GM12891 (cell line): Measurements from ENCODE around the gene MAPK4.

ENCODE experiments used
- POLR2A ChIP-seq: IDR thresholded peaks from 2 replicates; pipeline ENCODE4 v1.6.1; 2011; ENCODE audit warnings: low read depth, low read length, control low read depth
- POLR2AphosphoS5 ChIP-seq: IDR thresholded peaks from 2 replicates; pipeline ENCODE4 v1.6.1; 2011; ENCODE audit warnings: low read depth, low read length, control low read depth
- POU2F2 ChIP-seq: IDR thresholded peaks from 2 replicates; pipeline ENCODE4 v1.6.1; 2011; ENCODE audit warnings: low read depth, mild to moderate bottlenecking, control low read depth, low read length, moderate library complexity
- TAF1 ChIP-seq: IDR thresholded peaks from 2 replicates; pipeline ENCODE4 v1.6.1; 2011; ENCODE audit warnings: low read depth, low read length, control low read depth

DNA sequence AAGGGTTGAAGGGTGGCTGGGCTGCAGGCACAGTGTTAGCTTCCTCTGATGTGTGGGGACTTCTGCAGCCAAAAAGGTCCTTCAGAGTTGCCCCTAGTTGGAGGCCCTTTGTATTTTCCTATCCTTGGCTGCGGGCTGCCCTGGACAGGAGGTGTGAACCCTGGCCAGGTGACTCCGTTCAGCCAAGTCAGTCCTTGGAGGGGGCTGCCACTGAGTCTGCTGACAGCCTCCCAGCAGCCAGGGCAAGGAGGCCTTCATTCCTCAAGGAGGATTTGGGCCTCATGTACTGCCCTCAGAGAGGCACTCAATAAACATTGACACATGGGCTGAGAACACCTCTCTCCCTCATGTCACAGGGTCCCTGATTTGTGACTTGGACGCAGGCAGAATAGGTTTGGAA lies 62.4 kb downstream of the MAPK4 start:
- TF ChIP-seq POLR2A (no peak), TAF1 (no peak), POLR2AphosphoS5 (no peak), POU2F2 (no peak)
